ENCODE results near the gene SETD1B.
A peak's percentile ranks its signal among the peaks of the same experiment; 100 is the strongest.

Gene SETD1B

DNA sequence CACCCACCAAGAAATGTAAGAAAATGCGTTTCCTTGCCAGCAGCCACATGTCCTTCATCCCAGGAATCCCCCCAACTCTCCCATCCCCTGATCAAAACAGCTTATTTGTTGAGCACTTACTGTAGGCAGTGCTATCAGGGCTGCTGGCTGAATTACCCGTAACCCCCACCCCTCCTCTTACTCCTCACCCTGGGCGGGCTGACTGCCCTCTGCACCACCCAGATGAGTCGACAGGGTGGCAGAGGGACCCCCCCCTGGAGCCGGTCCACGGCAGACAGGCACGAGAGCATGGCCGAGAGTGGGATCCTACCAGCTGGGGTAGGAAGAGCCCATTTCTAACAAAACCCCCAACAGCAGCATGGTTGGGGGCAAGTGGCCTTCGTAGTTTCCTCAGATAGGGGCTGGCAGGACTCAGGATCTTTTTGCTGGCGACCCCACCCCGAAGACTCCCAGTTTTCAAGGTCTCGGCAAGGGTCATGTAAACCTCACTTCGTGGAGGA, 9.2 kb upstream of the SETD1B start:
- DNase-seq: no peak
- peak overlapping the region in 6 of 7 experiments; percentile 11 to 85 (median 46) for H3K4me3 ChIP-seq (ENCODE audit: control insufficient read depth in 1 of 7, extremely low read depth in 1 of 7, insufficient read depth in 4 of 7, low read depth in 2 of 7, low read length in 6 of 7)
- ChIA-PET CTCF (interaction anchor here (0.5 to 12.8 kb wide), 38 partner anchors 13 to 235 kb away, joined by 3 to 462 read pairs (median 4); partner anchors contain the start of genes CFAP251, HPD, PSMD9 and SETD1B), POLR2A (interaction anchor here (0.5 to 5.2 kb wide), 11 partner anchors 8 to 82 kb away, joined by 3 to 49 read pairs (median 4); partner anchors contain the start of genes SETD1B and TMEM120B)
- no peaks in the 10 kb centered on the region for H3K9me3 ChIP-seq (ENCODE audit: control extremely low read depth in 1 of 5, control insufficient read depth in 4 of 5, insufficient read depth in 2 of 5, low read depth in 1 of 5, low read length in 4 of 5)
- H3K27ac ChIP-seq (ENCODE audit: insufficient read depth in 1 of 2, low read depth in 1 of 2, low read length in 2 of 2, poor library complexity in 1 of 2, severe bottlenecking in 2 of 2): peak overlapping the region in 1 of 2 experiments; percentile 69
- no peaks in the 10 kb centered on the region for H3K27me3 ChIP-seq (replicated peaks in 2 of 5; ENCODE audit: control insufficient read depth in 4 of 5, insufficient read depth in 5 of 5, low read length in 4 of 5)
- WGBS (ENCODE audit: insufficient coverage): 6% methylated on average over 13 of the region's 13 CpGs
- H3K36me3 ChIP-seq (ENCODE audit: control insufficient read depth in 4 of 4, insufficient read depth in 4 of 4, low read length in 3 of 4): peaks cover 0 to 51% (median 17%) of the 10 kb centered on the region in 4 experiments
- H3K4me1 ChIP-seq (ENCODE audit: control extremely low read depth in 1 of 4, control insufficient read depth in 4 of 4, insufficient read depth in 4 of 4, low read length in 3 of 4): peaks cover 13 to 80% (median 76%) of the 10 kb centered on the region in 4 experiments

DNA sequence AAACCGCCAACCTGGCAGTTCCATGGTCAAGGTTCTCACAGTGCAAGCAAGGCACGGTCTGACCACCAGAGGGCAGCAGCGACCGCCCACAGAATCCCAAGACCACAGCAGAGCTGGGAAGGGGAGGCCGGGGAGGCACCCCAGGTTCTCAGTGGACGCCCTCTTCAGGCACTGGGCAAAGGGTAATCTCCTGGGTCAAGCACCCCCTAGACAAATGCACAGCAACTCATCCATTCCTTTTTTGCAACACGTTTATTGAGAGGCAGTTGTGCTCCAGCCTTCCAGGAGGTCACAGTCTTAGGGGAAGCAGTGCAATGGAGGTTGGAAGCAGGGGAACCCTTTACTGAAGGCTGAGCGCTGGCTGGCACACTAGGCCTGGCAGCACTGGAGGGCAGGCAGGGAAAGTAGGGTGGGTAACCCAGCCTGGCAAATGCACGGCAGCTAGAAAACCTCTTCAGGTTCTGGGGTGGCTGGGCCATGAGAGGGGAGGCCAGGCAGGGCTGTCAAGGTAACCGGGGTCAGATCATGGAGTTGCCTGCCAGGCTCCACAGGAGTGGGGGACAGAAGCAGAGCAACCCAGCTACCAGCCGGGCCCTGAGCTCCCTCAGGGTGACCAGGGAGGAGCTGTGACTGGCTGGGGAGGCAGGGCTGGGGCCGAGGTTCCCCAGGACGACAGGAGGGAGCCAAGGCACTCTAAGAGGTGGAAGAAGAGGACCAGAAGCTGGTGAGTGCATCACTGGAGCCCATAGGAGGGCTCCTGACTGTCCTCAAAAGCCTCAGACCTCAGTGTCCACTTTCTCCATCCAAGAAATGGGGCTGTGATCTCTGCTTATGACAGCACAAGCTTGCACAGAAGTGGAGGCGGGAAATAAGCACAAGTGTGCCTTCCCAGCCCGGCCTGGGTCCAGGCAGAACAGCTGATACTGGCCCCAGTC, 8.5 kb upstream of the SETD1B start:
- peak; percentile 83 to 88 (median 88) for DNase-seq
- Histone ChIP-seq H3K36me3 (ENCODE audit: control insufficient read depth in 4 of 4, insufficient read depth in 4 of 4, low read length in 3 of 4) (peaks cover 0 to 50% (median 17%) of the 10 kb centered on the region in 4 experiments), H3K4me3 (ENCODE audit: control insufficient read depth in 1 of 7, extremely low read depth in 1 of 7, insufficient read depth in 4 of 7, low read depth in 2 of 7, low read length in 6 of 7) (peak overlapping the region in 4 of 7 experiments; percentile 42 to 85 (median 63)), H3K27ac (ENCODE audit: insufficient read depth in 1 of 2, low read depth in 1 of 2, low read length in 2 of 2, poor library complexity in 1 of 2, severe bottlenecking in 2 of 2) (peak overlapping the region in 1 of 2 experiments; percentile 69), H3K9me3 (ENCODE audit: control extremely low read depth in 1 of 5, control insufficient read depth in 4 of 5, insufficient read depth in 2 of 5, low read depth in 1 of 5, low read length in 4 of 5) (no peaks in the 10 kb centered on the region), H3K4me1 (ENCODE audit: control extremely low read depth in 1 of 4, control insufficient read depth in 4 of 4, insufficient read depth in 4 of 4, low read length in 3 of 4) (peaks cover 13 to 77% (median 71%) of the 10 kb centered on the region in 4 experiments), H3K27me3 (replicated peaks in 2 of 5; ENCODE audit: control insufficient read depth in 4 of 5, insufficient read depth in 5 of 5, low read length in 4 of 5) (no peaks in the 10 kb centered on the region)
- POLR2A ChIA-PET: interaction anchor here (0.5 to 5.2 kb wide), 11 partner anchors 8 to 93 kb away, joined by 3 to 49 read pairs (median 4); partner anchors contain the start of genes PSMD9, SETD1B and TMEM120B
- 55% methylated on average over 14 of the region's 15 CpGs for WGBS (ENCODE audit: insufficient coverage)
- CTCF ChIA-PET: interaction anchor here (0.5 to 12.8 kb wide), 34 partner anchors 7 to 234 kb away, joined by 3 to 462 read pairs (median 4); partner anchors contain the start of genes CFAP251, HPD, PSMD9 and SETD1B

DNA sequence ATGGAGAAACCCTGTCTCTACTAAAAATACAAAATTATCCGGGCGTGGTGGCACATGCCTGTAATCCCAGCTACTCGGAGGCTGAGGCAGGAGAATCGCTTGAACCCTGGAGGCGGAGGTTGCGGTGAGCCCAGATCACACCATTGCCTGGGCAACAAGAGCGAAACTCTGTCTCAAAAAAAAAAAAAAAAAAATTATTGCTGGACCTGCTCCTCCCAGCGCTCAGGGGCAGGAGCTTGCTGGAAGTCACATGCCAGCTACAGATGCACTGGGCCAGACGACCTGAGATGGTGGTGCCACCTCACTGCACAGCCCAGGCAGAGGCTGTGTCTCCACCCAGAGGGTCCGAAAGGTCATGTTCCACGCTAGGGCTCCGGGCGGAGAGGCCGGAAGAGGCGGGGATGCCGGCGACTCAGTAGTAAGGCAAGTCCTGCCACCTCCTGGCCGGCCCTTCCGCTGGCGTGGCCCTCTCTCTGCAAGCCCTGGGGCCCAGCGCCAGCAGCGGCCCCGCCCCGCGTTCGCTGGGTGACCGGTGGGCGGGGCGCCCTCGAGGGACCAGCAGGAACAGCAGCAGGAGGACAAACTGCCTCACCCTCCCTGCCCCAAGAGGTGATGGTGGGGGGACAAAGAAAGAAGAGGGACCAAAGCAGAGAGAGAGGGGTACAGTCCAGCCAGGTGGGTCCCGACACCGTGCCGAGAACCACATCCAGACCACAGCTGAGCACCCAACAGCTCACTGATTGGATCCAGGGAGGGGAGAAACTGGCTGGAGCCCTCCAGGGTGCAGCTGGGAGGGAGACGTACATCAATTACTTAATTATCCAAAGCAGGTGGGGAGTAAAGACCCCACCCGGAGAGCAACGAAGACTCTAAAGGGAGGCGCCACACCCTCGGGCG, 6.7 kb upstream of the SETD1B start:
- H3K4me3 ChIP-seq (ENCODE audit: control insufficient read depth in 1 of 7, extremely low read depth in 1 of 7, insufficient read depth in 4 of 7, low read depth in 2 of 7, low read length in 6 of 7): no peak overlapping the region
- H3K27ac ChIP-seq (ENCODE audit: insufficient read depth in 1 of 2, low read depth in 1 of 2, low read length in 2 of 2, poor library complexity in 1 of 2, severe bottlenecking in 2 of 2): peak overlapping the region in 1 of 2 experiments; percentile 67
- WGBS (ENCODE audit: insufficient coverage): 90% methylated on average over 23 of the region's 39 CpGs
- ChIA-PET POLR2A (interaction anchor here (0.6 to 5.2 kb wide), 4 partner anchors 8 to 92 kb away, joined by 3 to 34 read pairs (median 4); no protein-coding TSS in a partner anchor), CTCF (interaction anchor here (1.1 to 12.8 kb wide), 14 partner anchors 7 to 120 kb away, joined by 3 to 462 read pairs (median 20); partner anchors contain the start of genes PSMD9 and SETD1B)
- no peaks in the 10 kb centered on the region for H3K27me3 ChIP-seq (replicated peaks in 2 of 5; ENCODE audit: control insufficient read depth in 4 of 5, insufficient read depth in 5 of 5, low read length in 4 of 5)
- no peaks in the 10 kb centered on the region for H3K9me3 ChIP-seq (ENCODE audit: control extremely low read depth in 1 of 5, control insufficient read depth in 4 of 5, insufficient read depth in 2 of 5, low read depth in 1 of 5, low read length in 4 of 5)
- peaks cover 10 to 71% (median 62%) of the 10 kb centered on the region in 4 experiments for H3K4me1 ChIP-seq (ENCODE audit: control extremely low read depth in 1 of 4, control insufficient read depth in 4 of 4, insufficient read depth in 4 of 4, low read length in 3 of 4)
- DNase-seq: no peak
- H3K36me3 ChIP-seq (ENCODE audit: control insufficient read depth in 4 of 4, insufficient read depth in 4 of 4, low read length in 3 of 4): peaks cover 0 to 41% (median 17%) of the 10 kb centered on the region in 4 experiments

DNA sequence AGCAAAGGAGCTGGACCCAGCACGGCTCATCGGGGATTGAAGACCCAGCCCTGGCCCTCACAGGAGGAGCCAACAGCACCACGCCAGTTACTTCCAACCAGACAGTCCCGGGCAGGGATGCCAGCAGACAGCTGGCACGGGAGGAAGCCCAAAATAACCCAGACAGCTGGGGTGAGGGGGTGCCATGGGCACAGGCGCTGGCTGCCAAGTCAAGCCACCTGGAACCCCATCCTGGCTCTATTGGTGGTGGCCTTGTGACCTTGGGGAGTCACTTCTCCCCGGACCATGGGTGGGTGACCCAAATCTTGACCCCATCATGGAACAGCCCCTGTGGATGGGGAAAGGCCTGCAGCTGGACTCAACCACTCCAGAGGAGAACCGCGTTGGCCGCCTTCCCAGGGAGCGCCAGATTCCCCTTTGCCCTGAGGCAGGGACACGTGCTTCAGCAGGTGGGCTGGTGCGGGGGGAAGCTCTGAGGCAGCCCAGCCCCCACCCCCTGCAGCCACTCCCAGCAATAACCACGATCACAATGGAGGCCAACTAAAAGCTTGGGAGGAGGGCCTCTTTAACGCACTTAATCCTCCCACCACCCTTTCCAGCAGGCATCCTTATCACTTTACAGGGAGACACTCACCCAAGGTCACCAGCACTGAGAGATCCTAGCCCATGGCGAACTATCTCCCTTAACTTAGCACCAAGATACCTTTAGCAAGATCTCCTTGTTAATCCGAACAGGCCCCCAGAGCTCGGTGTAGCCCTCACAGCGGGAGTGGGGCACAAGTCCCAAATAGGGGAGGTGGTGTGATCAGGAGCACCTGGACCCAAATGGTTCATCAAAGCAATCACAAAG, 5.6 kb upstream of the SETD1B start:
- H3K4me3 ChIP-seq (ENCODE audit: control insufficient read depth in 1 of 7, extremely low read depth in 1 of 7, insufficient read depth in 4 of 7, low read depth in 2 of 7, low read length in 6 of 7): peak overlapping the region in 2 of 7 experiments; percentile 19 to 56
- H3K4me1 ChIP-seq (ENCODE audit: control extremely low read depth in 1 of 4, control insufficient read depth in 4 of 4, insufficient read depth in 4 of 4, low read length in 3 of 4): peaks cover 15 to 64% (median 56%) of the 10 kb centered on the region in 4 experiments
- H3K27ac ChIP-seq (ENCODE audit: insufficient read depth in 1 of 2, low read depth in 1 of 2, low read length in 2 of 2, poor library complexity in 1 of 2, severe bottlenecking in 2 of 2): peak overlapping the region in 1 of 2 experiments; percentile 67
- 74% methylated on average over 12 of the region's 19 CpGs for WGBS (ENCODE audit: insufficient coverage)
- H3K36me3 ChIP-seq (ENCODE audit: control insufficient read depth in 4 of 4, insufficient read depth in 4 of 4, low read length in 3 of 4): peaks cover 0 to 36% (median 17%) of the 10 kb centered on the region in 4 experiments
- no peak for DNase-seq
- no peaks in the 10 kb centered on the region for H3K9me3 ChIP-seq (ENCODE audit: control extremely low read depth in 1 of 5, control insufficient read depth in 4 of 5, insufficient read depth in 2 of 5, low read depth in 1 of 5, low read length in 4 of 5)
- ChIA-PET CTCF (interaction anchor here (0.6 to 12.8 kb wide), 12 partner anchors 8 to 230 kb away, joined by 3 to 462 read pairs (median 4); partner anchors contain the start of genes CFAP251, PSMD9 and SETD1B), POLR2A (interaction anchor here (0.7 to 1.5 kb wide), 3 partner anchors 9 to 13 kb away, joined by 3 to 8 read pairs (median 3); no protein-coding TSS in a partner anchor)
- H3K27me3 ChIP-seq (replicated peaks in 2 of 5; ENCODE audit: control insufficient read depth in 4 of 5, insufficient read depth in 5 of 5, low read length in 4 of 5): no peaks in the 10 kb centered on the region

DNA sequence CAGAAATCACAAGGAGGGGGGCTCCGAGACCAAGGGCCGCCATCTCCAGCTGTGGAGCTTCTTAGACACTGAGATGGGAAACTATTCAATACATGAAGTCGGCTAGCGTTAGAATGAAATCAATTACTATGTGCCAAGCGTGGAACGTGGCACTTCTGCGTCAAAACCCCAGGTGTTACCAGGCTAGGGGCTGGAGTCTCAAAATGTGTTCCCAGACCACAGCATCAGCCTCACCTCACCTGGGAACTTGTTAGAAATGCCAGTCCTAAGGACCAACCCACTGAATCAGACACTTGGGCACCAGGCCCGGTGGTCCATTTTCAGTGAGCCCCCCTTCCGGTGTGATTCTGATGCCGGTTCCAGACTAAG, 5.0 kb upstream of the SETD1B start:
- WGBS (ENCODE audit: insufficient coverage): 91% methylated on average over 10 of the region's 10 CpGs
- ChIA-PET POLR2A (interaction anchor here (0.9 to 1.5 kb wide), 2 partner anchors 11 to 13 kb away, joined by 3 to 8 read pairs; no protein-coding TSS in a partner anchor), CTCF (interaction anchor here (0.6 to 12.8 kb wide), 9 partner anchors 9 to 229 kb away, joined by 3 to 462 read pairs (median 5); partner anchors contain the start of genes CFAP251, PSMD9 and SETD1B)
- no peak for DNase-seq
- Histone ChIP-seq H3K4me1 (ENCODE audit: control extremely low read depth in 1 of 4, control insufficient read depth in 4 of 4, insufficient read depth in 4 of 4, low read length in 3 of 4) (peaks cover 15 to 60% (median 53%) of the 10 kb centered on the region in 4 experiments), H3K27me3 (replicated peaks in 2 of 5; ENCODE audit: control insufficient read depth in 4 of 5, insufficient read depth in 5 of 5, low read length in 4 of 5) (no peaks in the 10 kb centered on the region), H3K36me3 (ENCODE audit: control insufficient read depth in 4 of 4, insufficient read depth in 4 of 4, low read length in 3 of 4) (peaks cover 0 to 36% (median 17%) of the 10 kb centered on the region in 4 experiments), H3K27ac (ENCODE audit: insufficient read depth in 1 of 2, low read depth in 1 of 2, low read length in 2 of 2, poor library complexity in 1 of 2, severe bottlenecking in 2 of 2) (peak overlapping the region in 1 of 2 experiments; percentile 67), H3K4me3 (ENCODE audit: control insufficient read depth in 1 of 7, extremely low read depth in 1 of 7, insufficient read depth in 4 of 7, low read depth in 2 of 7, low read length in 6 of 7) (peak overlapping the region in 5 of 7 experiments; percentile 33 to 92 (median 57)), H3K9me3 (ENCODE audit: control extremely low read depth in 1 of 5, control insufficient read depth in 4 of 5, insufficient read depth in 2 of 5, low read depth in 1 of 5, low read length in 4 of 5) (no peaks in the 10 kb centered on the region)

Measured in common myeloid progenitor, CD34-positive (primary cell).